Colon (tissue), 2 donors: ENCODE measurements around the gene TTLL7.
"Not testable (repeated sequence)": the region's sequence is repeated elsewhere in the genome, so short reads cannot be mapped to it uniquely, and the experiment has no call there.

Experiments
- FAIRE-seq: peaks from 2 replicates; lab custom pipeline; 2012; peaks lifted over from hg19 to GRCh38; lab: Jason Lieb, UNC
- donor health status: control.
- donor health status: control.

TTLL7 gene

GRCh38 chr1:83996621-83997020, 2.3 kb downstream of the TTLL7 start:
- FAIRE-seq: no peak

GRCh38 chr1:83996191-83996590, 2.7 kb downstream of the TTLL7 start:
- no peak for FAIRE-seq

GRCh38 chr1:83995649-83996048, 3.3 kb downstream of the TTLL7 start:
- no peak for FAIRE-seq

GRCh38 chr1:83994111-83994510, 4.8 kb downstream of the TTLL7 start:
- FAIRE-seq: no peak

GRCh38 chr1:83990734-83991133, 8.2 kb downstream of the TTLL7 start:
- no peak for FAIRE-seq

GRCh38 chr1:83985048-83985447, 13.9 kb downstream of the TTLL7 start:
- FAIRE-seq: no peak

- FAIRE-seq: not testable (repeated sequence)
Observed at GRCh38 chr1:83983918-83984317, 15.0 kb downstream of the TTLL7 start.

- no peak for FAIRE-seq
Observed at GRCh38 chr1:83978056-83978455, 20.9 kb downstream of the TTLL7 start.

GRCh38 chr1:83976920-83977319, 22.0 kb downstream of the TTLL7 start:
- no peak for FAIRE-seq

GRCh38 chr1:83970802-83971201, 28.1 kb downstream of the TTLL7 start:
- no peak for FAIRE-seq

- no peak for FAIRE-seq
Observed at GRCh38 chr1:83970114-83970513, 28.8 kb downstream of the TTLL7 start.

GRCh38 chr1:83967336-83967735, 31.6 kb downstream of the TTLL7 start:
- no peak for FAIRE-seq

GRCh38 chr1:83964153-83964552, 34.8 kb downstream of the TTLL7 start:
- no peak for FAIRE-seq

- FAIRE-seq: no peak
Observed at GRCh38 chr1:83961571-83962295, 37.2 kb downstream of the TTLL7 start.

- no peak for FAIRE-seq
Observed at GRCh38 chr1:83960669-83961277, 38.2 kb downstream of the TTLL7 start.

GRCh38 chr1:83959824-83960498, 39.0 kb downstream of the TTLL7 start:
- FAIRE-seq: no peak

- FAIRE-seq: no peak
Observed at GRCh38 chr1:83958704-83959103, 40.2 kb downstream of the TTLL7 start.

GRCh38 chr1:83954166-83954823, 44.6 kb downstream of the TTLL7 start:
- FAIRE-seq: no peak

- FAIRE-seq: no peak
Observed at GRCh38 chr1:83950106-83950661, 48.7 kb downstream of the TTLL7 start.

GRCh38 chr1:83942914-83943313, 56.0 kb downstream of the TTLL7 start:
- no peak for FAIRE-seq

- FAIRE-seq: no peak
Observed at GRCh38 chr1:83934550-83934949, 64.4 kb downstream of the TTLL7 start.

GRCh38 chr1:83932693-83933092, 66.2 kb downstream of the TTLL7 start:
- FAIRE-seq: no peak

GRCh38 chr1:83932281-83932680, 66.7 kb downstream of the TTLL7 start:
- no peak for FAIRE-seq
